Measurements from ENCODE around the gene UROS.

UROS gene

GRCh38 chr10:125808047-125808446 lies 15.0 kb downstream of the UROS start:
- H3K4me1 ChIP-seq (ENCODE audit: control insufficient read depth, low read length) = no peaks in the 10 kb centered on the region
- no peaks in the 10 kb centered on the region for H3K79me2 ChIP-seq (ENCODE audit: control insufficient read depth, low read length)
- no peaks in the 10 kb centered on the region for H3K27me3 ChIP-seq (ENCODE audit: control insufficient read depth, low read length)
- no peak overlapping the region for H3K4me3 ChIP-seq (ENCODE audit: low read length)
- no peaks in the 10 kb centered on the region for H3K9me3 ChIP-seq (ENCODE audit: control insufficient read depth, insufficient read depth, low read length)
- TF ChIP-seq EZH2phosphoT487 (IDR thresholded peaks at IDR 0.05; ENCODE audit: borderline replicate concordance, low read length) (no peak), CTCF (IDR thresholded peaks at IDR 0.05; ENCODE audit: low read depth, low read length, poor library complexity, severe bottlenecking) (no peak)
- no peaks in the 10 kb centered on the region for H3K9me2 ChIP-seq (replicated peaks; ENCODE audit: control insufficient read depth, low read length)
- H3F3A ChIP-seq (ENCODE audit: control insufficient read depth, insufficient read depth) = no peaks in the 10 kb centered on the region
- no peak overlapping the region for H3K27ac ChIP-seq (ENCODE audit: low read depth, low read length)
- H3K36me3 ChIP-seq (ENCODE audit: control insufficient read depth, low read length) = peaks cover 42% of the 10 kb centered on the region
- no peak overlapping the region for H3K4me2 ChIP-seq (ENCODE audit: low read length)
- no peaks in the 10 kb centered on the region for H4K20me1 ChIP-seq (ENCODE audit: control insufficient read depth, insufficient read depth, low read depth, low read length)

GRCh38 chr10:125802739-125803138 lies 20.3 kb downstream of the UROS start:
- no peak overlapping the region for H3K4me2 ChIP-seq (ENCODE audit: low read length)
- H4K20me1 ChIP-seq (ENCODE audit: control insufficient read depth, insufficient read depth, low read depth, low read length) = no peaks in the 10 kb centered on the region
- H3F3A ChIP-seq (ENCODE audit: control insufficient read depth, insufficient read depth) = no peaks in the 10 kb centered on the region
- H3K9me2 ChIP-seq (replicated peaks; ENCODE audit: control insufficient read depth, low read length) = no peaks in the 10 kb centered on the region
- no peaks in the 10 kb centered on the region for H3K9me3 ChIP-seq (ENCODE audit: control insufficient read depth, insufficient read depth, low read length)
- H3K27ac ChIP-seq (ENCODE audit: low read depth, low read length) = no peak overlapping the region
- H3K27me3 ChIP-seq (ENCODE audit: control insufficient read depth, low read length) = no peaks in the 10 kb centered on the region
- no peak overlapping the region for H3K4me3 ChIP-seq (ENCODE audit: low read length)
- TF ChIP-seq EZH2phosphoT487 (IDR thresholded peaks at IDR 0.05; ENCODE audit: borderline replicate concordance, low read length) (no peak), CTCF (IDR thresholded peaks at IDR 0.05; ENCODE audit: low read depth, low read length, poor library complexity, severe bottlenecking) (no peak)
- H3K79me2 ChIP-seq (ENCODE audit: control insufficient read depth, low read length) = no peaks in the 10 kb centered on the region
- H3K4me1 ChIP-seq (ENCODE audit: control insufficient read depth, low read length) = no peaks in the 10 kb centered on the region
- peaks cover 20% of the 10 kb centered on the region for H3K36me3 ChIP-seq (ENCODE audit: control insufficient read depth, low read length)

- H3K4me2 ChIP-seq (ENCODE audit: low read length) = no peak overlapping the region
- no peaks in the 10 kb centered on the region for H3K79me2 ChIP-seq (ENCODE audit: control insufficient read depth, low read length)
Measured at GRCh38 chr10:125802131-125802530, 20.9 kb downstream of the UROS start.

GRCh38 chr10:125801574-125801973 lies 21.5 kb downstream of the UROS start:
- no peaks in the 10 kb centered on the region for H3F3A ChIP-seq (ENCODE audit: control insufficient read depth, insufficient read depth)
- H3K4me3 ChIP-seq (ENCODE audit: low read length) = no peak overlapping the region
- H4K20me1 ChIP-seq (ENCODE audit: control insufficient read depth, insufficient read depth, low read depth, low read length) = no peaks in the 10 kb centered on the region
- no peak overlapping the region for H3K4me2 ChIP-seq (ENCODE audit: low read length)
- no peaks in the 10 kb centered on the region for H3K9me3 ChIP-seq (ENCODE audit: control insufficient read depth, insufficient read depth, low read length)
- H3K36me3 ChIP-seq (ENCODE audit: control insufficient read depth, low read length) = peaks cover 15% of the 10 kb centered on the region
- H3K27me3 ChIP-seq (ENCODE audit: control insufficient read depth, low read length) = no peaks in the 10 kb centered on the region
- no peaks in the 10 kb centered on the region for H3K79me2 ChIP-seq (ENCODE audit: control insufficient read depth, low read length)
- H3K4me1 ChIP-seq (ENCODE audit: control insufficient read depth, low read length) = no peaks in the 10 kb centered on the region
- H3K27ac ChIP-seq (ENCODE audit: low read depth, low read length) = no peak overlapping the region
- H3K9me2 ChIP-seq (replicated peaks; ENCODE audit: control insufficient read depth, low read length) = no peaks in the 10 kb centered on the region
- TF ChIP-seq EZH2phosphoT487 (IDR thresholded peaks at IDR 0.05; ENCODE audit: borderline replicate concordance, low read length) = no peak
- no peak for TF ChIP-seq CTCF (IDR thresholded peaks at IDR 0.05; ENCODE audit: low read depth, low read length, poor library complexity, severe bottlenecking)

More at GRCh38 chr10:125802131-125802530, 20.9 kb downstream of the UROS start:
- Histone ChIP-seq H4K20me1 (ENCODE audit: control insufficient read depth, insufficient read depth, low read depth, low read length) (no peaks in the 10 kb centered on the region), H3K27ac (ENCODE audit: low read depth, low read length) (no peak overlapping the region), H3K36me3 (ENCODE audit: control insufficient read depth, low read length) (peaks cover 18% of the 10 kb centered on the region), H3K4me3 (ENCODE audit: low read length) (no peak overlapping the region), H3K9me2 (replicated peaks; ENCODE audit: control insufficient read depth, low read length) (no peaks in the 10 kb centered on the region), H3K9me3 (ENCODE audit: control insufficient read depth, insufficient read depth, low read length) (no peaks in the 10 kb centered on the region), H3K4me1 (ENCODE audit: control insufficient read depth, low read length) (no peaks in the 10 kb centered on the region), H3F3A (ENCODE audit: control insufficient read depth, insufficient read depth) (no peaks in the 10 kb centered on the region), H3K27me3 (ENCODE audit: control insufficient read depth, low read length) (no peaks in the 10 kb centered on the region)
- no peak for TF ChIP-seq EZH2phosphoT487 (IDR thresholded peaks at IDR 0.05; ENCODE audit: borderline replicate concordance, low read length)
